Measurements from ENCODE around the gene THSD7B. TPM values are rescaled to one million over a fixed set of nuclear protein-coding genes. Genes with fewer than 3 reads are reported as not detected.

THSD7B gene
- total RNA-seq, 1 donor from 2014 or later = 0.19 TPM

- no peak overlapping the region for H3K4me3 Mint-ChIP-seq
- no peaks in the 10 kb centered on the region for H3K36me3 Mint-ChIP-seq (ENCODE audit: low read depth)
- H3K4me1 Mint-ChIP-seq = no peaks in the 10 kb centered on the region
- H3K9me3 Mint-ChIP-seq = no peaks in the 10 kb centered on the region
- TF ChIP-seq CTCF (conservative IDR thresholded peaks at IDR 0.05) = no peak
- peaks cover 6% of the 10 kb centered on the region for H3K27me3 Mint-ChIP-seq (ENCODE audit: low read depth)
- H3K27ac Mint-ChIP-seq (ENCODE audit: unreplicated experiment) = no peak overlapping the region
- DNase-seq (ENCODE audit: low read depth, low spot score) = no peak
Observed at GRCh38 chr2:137262594-137262993, 497.2 kb downstream of the THSD7B start.

GRCh38 chr2:137287913-137288639 is 522.7 kb downstream of the THSD7B start:
- Mint-ChIP-seq H3K4me3 (no peak overlapping the region), H3K27me3 (ENCODE audit: low read depth) (peaks cover 4% of the 10 kb centered on the region), H3K9me3 (peaks cover 5% of the 10 kb centered on the region), H3K4me1 (no peaks in the 10 kb centered on the region), H3K36me3 (ENCODE audit: low read depth) (no peaks in the 10 kb centered on the region), H3K27ac (ENCODE audit: unreplicated experiment) (no peak overlapping the region)
- DNase-seq (ENCODE audit: low read depth, low spot score) = no peak
- no peak for TF ChIP-seq CTCF (conservative IDR thresholded peaks at IDR 0.05)

- peaks cover 4% of the 10 kb centered on the region for H3K27me3 Mint-ChIP-seq (ENCODE audit: low read depth)
- H3K27ac Mint-ChIP-seq (ENCODE audit: unreplicated experiment) = no peak overlapping the region
- H3K4me3 Mint-ChIP-seq = no peak overlapping the region
- no peak for DNase-seq (ENCODE audit: low read depth, low spot score)
- H3K9me3 Mint-ChIP-seq = peaks cover 3% of the 10 kb centered on the region
- H3K4me1 Mint-ChIP-seq = no peaks in the 10 kb centered on the region
- TF ChIP-seq CTCF (conservative IDR thresholded peaks at IDR 0.05) = no peak
- H3K36me3 Mint-ChIP-seq (ENCODE audit: low read depth) = no peaks in the 10 kb centered on the region
Observed at GRCh38 chr2:137291836-137292570, 526.7 kb downstream of the THSD7B start.

GRCh38 chr2:137298377-137298776 is 533.0 kb downstream of the THSD7B start:
- Mint-ChIP-seq H3K36me3 (ENCODE audit: low read depth) (no peaks in the 10 kb centered on the region), H3K4me3 (no peak overlapping the region), H3K27ac (ENCODE audit: unreplicated experiment) (no peak overlapping the region), H3K27me3 (ENCODE audit: low read depth) (no peaks in the 10 kb centered on the region), H3K4me1 (no peaks in the 10 kb centered on the region), H3K9me3 (peaks cover 2% of the 10 kb centered on the region)
- no peak for TF ChIP-seq CTCF (conservative IDR thresholded peaks at IDR 0.05)
- no peak for DNase-seq (ENCODE audit: low read depth, low spot score)

- no peak for TF ChIP-seq CTCF (conservative IDR thresholded peaks at IDR 0.05)
- Mint-ChIP-seq H3K27me3 (ENCODE audit: low read depth) (no peaks in the 10 kb centered on the region), H3K36me3 (ENCODE audit: low read depth) (no peaks in the 10 kb centered on the region), H3K9me3 (peaks cover 2% of the 10 kb centered on the region), H3K4me1 (no peaks in the 10 kb centered on the region), H3K4me3 (no peak overlapping the region), H3K27ac (ENCODE audit: unreplicated experiment) (no peak overlapping the region)
- DNase-seq (ENCODE audit: low read depth, low spot score) = no peak
Observed at GRCh38 chr2:137300987-137301386, 535.6 kb downstream of the THSD7B start.

All from neural crest cell (in vitro differentiated cells).